Cardiac muscle cell (in vitro differentiated cells and primary cell): ENCODE results near the gene STK36. TPM values are rescaled to one million over a fixed set of nuclear protein-coding genes. Genes with fewer than 3 reads are reported as not detected.

Experiments
- DNase-seq, 2 donors: peaks; one replicate each; pipeline versions ENCODE4 v3.0.0 to v3.0.0-alpha.2; 2010 to 2017; ENCODE audit warnings: low read depth in 1 of 2, low spot score in 1 of 2
- H3K27ac ChIP-seq: fragments of 200-600 bp; sonication (generic); 2 replicates; pipeline ENCODE4 v1.5.1; 2016
- H3K27me3 ChIP-seq: fragments of 200-600 bp; sonication (generic); 2 replicates; pipeline ENCODE4 v1.6.0; 2016; ENCODE audit warnings: control low read depth
- H3K36me3 ChIP-seq: fragments of 200-600 bp; sonication (generic); 2 replicates; pipeline ENCODE4 v1.5.1; 2016; ENCODE audit warnings: control low read depth
- H3K4me1 ChIP-seq: fragments of 200-600 bp; sonication (generic); 2 replicates; pipeline ENCODE4 v1.8.1; 2017; ENCODE audit warnings: low read depth, mild to moderate bottlenecking, mixed run types
- H3K4me3 ChIP-seq: fragments of 200-600 bp; sonication (generic); 2 replicates; pipeline ENCODE4 v1.5.1; 2016; ENCODE audit warnings: mild to moderate bottlenecking
- H3K9me3 ChIP-seq: fragments of 200-600 bp; sonication (generic); 2 replicates; pipeline ENCODE4 v1.5.1; 2017; ENCODE audit warnings: low read depth, mild to moderate bottlenecking, control low read depth
- polyA plus RNA-seq: library from polyadenylated mRNA; unstranded; fragments of >200 nt; fragmentation: Nextera tagmentation; extraction: Ambion mirVana; gene quantifications from 2 replicates; pipeline ENCODE4 v1.2.1, GENCODE V29; 2016
- total RNA-seq: library from RNA; depleted of rRNA; stranded (reverse); fragments of >200 nt; gene quantifications from 2 replicates; pipeline ENCODE4 v1.2.3, GENCODE V29; 2016
- TF ChIP-seq, protein P1 (sequence below): IDR thresholded peaks from 2 replicates; pipeline ENCODE4 v1.5.1; 2012; ENCODE audit warnings: low read depth, mild to moderate bottlenecking, low read length

STK36 gene
- total and polyA plus RNA-seq, 2 experiments from 2014 or later: 56.2 to 63.5 TPM

DNA sequence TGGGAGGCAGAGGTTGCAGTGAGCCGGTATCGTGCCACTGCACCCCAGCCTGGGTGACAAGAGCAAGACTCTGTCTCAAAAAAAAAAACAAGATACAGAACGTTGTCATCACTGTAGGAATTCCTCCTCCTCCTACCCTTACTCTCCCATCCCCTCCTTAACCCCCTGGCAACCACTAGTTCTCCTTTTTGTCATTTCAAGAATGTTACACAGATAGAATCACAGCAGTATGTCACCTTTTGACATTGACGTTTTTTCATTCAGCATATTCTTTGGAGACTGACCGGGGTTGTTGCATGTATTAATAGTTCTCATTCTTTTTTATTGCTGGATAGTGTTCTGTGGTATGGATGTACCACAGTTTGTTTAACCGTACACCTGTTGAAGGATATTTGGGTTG, 71.2 kb downstream of the STK36 start:
- TF ChIP-seq, protein P1, sequence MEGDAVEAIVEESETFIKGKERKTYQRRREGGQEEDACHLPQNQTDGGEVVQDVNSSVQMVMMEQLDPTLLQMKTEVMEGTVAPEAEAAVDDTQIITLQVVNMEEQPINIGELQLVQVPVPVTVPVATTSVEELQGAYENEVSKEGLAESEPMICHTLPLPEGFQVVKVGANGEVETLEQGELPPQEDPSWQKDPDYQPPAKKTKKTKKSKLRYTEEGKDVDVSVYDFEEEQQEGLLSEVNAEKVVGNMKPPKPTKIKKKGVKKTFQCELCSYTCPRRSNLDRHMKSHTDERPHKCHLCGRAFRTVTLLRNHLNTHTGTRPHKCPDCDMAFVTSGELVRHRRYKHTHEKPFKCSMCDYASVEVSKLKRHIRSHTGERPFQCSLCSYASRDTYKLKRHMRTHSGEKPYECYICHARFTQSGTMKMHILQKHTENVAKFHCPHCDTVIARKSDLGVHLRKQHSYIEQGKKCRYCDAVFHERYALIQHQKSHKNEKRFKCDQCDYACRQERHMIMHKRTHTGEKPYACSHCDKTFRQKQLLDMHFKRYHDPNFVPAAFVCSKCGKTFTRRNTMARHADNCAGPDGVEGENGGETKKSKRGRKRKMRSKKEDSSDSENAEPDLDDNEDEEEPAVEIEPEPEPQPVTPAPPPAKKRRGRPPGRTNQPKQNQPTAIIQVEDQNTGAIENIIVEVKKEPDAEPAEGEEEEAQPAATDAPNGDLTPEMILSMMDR: no peak
- H3K27me3 ChIP-seq: no peaks in the 10 kb centered on the region
- H3K36me3 ChIP-seq: peaks cover 41% of the 10 kb centered on the region
- H3K4me3 ChIP-seq: no peak overlapping the region
- H3K27ac ChIP-seq: no peak overlapping the region
- no peaks in the 10 kb centered on the region for H3K9me3 ChIP-seq
- no peaks in the 10 kb centered on the region for H3K4me1 ChIP-seq
- no peak for DNase-seq

DNA sequence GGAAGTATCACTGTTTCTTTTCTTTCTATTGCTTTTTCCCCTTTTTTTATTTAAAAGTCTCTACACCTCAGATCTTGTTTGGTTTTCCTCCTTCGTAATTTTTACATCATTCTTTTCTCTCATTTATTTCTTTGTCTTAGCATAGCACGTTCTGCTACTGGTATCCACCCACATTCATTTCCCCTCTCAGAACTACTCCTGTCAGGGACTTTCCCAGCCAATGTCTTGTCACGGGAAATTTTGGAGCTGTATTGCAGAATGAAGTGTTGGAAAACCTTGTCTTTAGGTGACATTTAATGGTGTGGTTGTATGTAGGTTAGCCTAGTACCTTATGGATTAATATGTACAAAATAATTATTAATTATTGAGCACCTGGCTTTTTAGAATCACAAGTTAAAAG, 72.7 kb downstream of the STK36 start:
- no peak overlapping the region for H3K4me3 ChIP-seq
- no peak for DNase-seq
- H3K27ac ChIP-seq: no peak overlapping the region
- TF ChIP-seq, protein P1: no peak
- peaks cover 45% of the 10 kb centered on the region for H3K36me3 ChIP-seq
- no peaks in the 10 kb centered on the region for H3K27me3 ChIP-seq
- H3K9me3 ChIP-seq: no peaks in the 10 kb centered on the region
- H3K4me1 ChIP-seq: no peaks in the 10 kb centered on the region

DNA sequence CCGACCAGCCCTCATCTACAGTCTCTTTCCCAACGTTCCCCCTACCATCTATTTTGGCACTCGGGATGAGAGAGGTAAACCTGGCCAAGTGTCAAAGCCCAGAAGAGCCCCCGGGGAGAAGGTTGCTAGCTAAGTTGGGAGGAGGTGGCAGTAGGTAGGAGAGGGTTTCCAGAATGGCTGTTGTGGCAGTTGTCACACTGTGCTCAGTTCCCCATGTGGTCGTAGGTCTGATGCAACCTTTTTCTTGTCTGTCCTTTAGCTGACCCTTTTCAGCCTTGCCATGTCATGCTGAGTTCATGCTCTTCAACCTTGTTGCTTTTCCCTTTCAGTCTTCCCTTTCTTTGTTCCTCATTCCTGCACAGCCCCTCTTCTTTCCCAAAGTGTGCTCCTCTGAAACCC, 73.3 kb downstream of the STK36 start:
- Histone ChIP-seq H3K9me3 (no peaks in the 10 kb centered on the region), H3K4me1 (no peaks in the 10 kb centered on the region), H3K4me3 (no peak overlapping the region), H3K36me3 (peaks cover 46% of the 10 kb centered on the region), H3K27me3 (no peaks in the 10 kb centered on the region), H3K27ac (no peak overlapping the region)
- TF ChIP-seq, protein P1: no peak
- peak in 1 of 2 donors; percentile 29 for DNase-seq

DNA sequence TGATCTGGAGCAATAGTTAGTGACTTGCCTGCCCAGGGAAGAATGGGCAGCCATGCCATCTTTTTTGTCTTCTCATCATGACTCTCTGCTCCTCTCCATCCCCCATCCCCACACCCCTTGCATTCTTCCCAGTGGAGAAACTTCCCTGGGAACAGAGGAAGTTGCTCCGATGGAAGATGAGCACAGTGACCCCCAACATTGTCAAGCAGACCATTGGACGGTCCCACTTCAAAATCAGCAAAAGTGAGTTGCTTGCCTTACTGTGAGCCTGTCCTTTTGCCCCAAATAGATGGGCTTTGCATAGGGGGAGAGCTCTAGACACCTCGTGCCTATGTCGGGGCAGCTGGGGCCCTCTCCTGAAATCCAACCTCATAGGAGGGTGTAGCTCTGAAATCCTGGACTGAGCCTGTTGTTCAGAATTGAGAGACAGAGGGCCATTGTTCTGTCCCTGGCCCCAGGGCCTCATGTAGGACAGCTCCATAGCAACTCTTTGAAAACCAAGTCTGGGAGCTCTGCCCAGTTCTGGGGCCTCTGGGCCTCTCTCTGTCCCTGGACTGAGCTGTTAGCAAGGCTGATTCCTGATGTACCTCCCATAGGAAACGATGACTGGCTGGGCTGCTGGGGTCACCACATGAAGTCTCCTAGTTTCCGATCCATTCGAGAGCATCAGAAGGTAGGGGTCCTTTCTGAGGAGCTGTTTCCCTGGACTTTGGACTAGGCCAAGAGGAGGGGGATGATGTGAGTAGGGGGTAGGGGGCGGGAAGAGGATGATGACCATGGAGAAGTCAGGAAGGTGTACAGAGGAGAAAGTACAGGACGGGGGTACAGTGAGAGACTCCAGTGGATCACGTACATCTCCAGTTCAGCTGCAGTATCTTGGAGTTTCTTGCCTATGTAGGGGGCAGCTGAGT, 73.9 kb downstream of the STK36 start:
- peak in 1 of 2 donors; percentile 90 for DNase-seq

DNA sequence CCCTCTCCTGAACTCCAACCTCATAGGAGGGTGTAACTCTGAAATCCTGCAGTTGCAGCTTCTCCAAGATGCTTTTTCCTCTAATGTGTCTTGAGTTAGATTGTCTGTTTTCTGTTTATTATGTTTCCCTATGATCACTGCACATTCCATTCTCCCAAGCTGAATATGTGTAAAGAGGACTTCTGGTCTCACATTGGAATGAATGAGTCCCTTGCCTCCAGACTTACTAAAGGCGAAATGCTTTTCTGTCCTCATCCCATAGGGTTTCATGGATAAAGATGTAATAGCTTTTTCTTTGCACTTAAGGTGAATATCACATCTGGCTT, 74.5 kb downstream of the STK36 start:
- TF ChIP-seq, protein P1: no peak
- H3K4me1 ChIP-seq: no peaks in the 10 kb centered on the region
- DNase-seq: no peak
- H3K36me3 ChIP-seq: peaks cover 50% of the 10 kb centered on the region
- H3K9me3 ChIP-seq: no peaks in the 10 kb centered on the region
- H3K27me3 ChIP-seq: no peaks in the 10 kb centered on the region
- no peak overlapping the region for H3K27ac ChIP-seq
- H3K4me3 ChIP-seq: no peak overlapping the region

More for the DNA sequence above, 73.9 kb downstream of the STK36 start:
- Histone ChIP-seq H3K4me1 (no peaks in the 10 kb centered on the region), H3K9me3 (no peaks in the 10 kb centered on the region), H3K27ac (no peak overlapping the region), H3K27me3 (no peaks in the 10 kb centered on the region), H3K4me3 (no peak overlapping the region), H3K36me3 (peaks cover 46% of the 10 kb centered on the region)
- TF ChIP-seq, protein P1: no peak
